HepG2 (cell line): Measurements from ENCODE around the gene CKMT2.

ENCODE experiments used
- CHCHD3 ChIP-seq: sonication (generic); formaldehyde crosslinking; IDR thresholded peaks from 2 replicates; pipeline ENCODE4 v1.8.0; 2022; ENCODE audit warnings: mild to moderate bottlenecking, missing genetic modification reagents, moderate library complexity
- CREB1 ChIP-seq, 2 experiments: fragments of 450-650 bp in 1 of 2; IDR thresholded peaks; 2 replicates each; pipeline ENCODE4 v1.6.1; 2016 to 2017; ENCODE audit warnings: control low read depth in 1 of 2, mild to moderate bottlenecking in 1 of 2, missing compliant biosample characterization in 1 of 2, missing genetic modification characterization in 1 of 2
- CTCF ChIP-seq: sonication (generic); formaldehyde crosslinking; IDR thresholded peaks from 2 replicates; pipeline ENCODE4 v1.5.0; 2020; ENCODE audit warnings: mild to moderate bottlenecking, missing genetic modification reagents, moderate library complexity
- EZH2 ChIP-seq: conservative IDR thresholded peaks from 2 replicates; pipeline ENCODE4 v1.6.1; 2012; ENCODE audit warnings: mild to moderate bottlenecking, low read depth, low read length, moderate library complexity
- KAT2B ChIP-seq: fragments of 150-350 bp; IDR thresholded peaks from 2 replicates; pipeline ENCODE4 v1.6.1; 2014; ENCODE audit warnings: low read depth, low read length, borderline replicate concordance
- MYNN ChIP-seq: sonication (generic); formaldehyde crosslinking; IDR thresholded peaks from 2 replicates; pipeline ENCODE4 v1.4.0; 2020; ENCODE audit warnings: mild to moderate bottlenecking, low read depth, missing genetic modification reagents
- NFE2L1 ChIP-seq: sonication (generic); formaldehyde crosslinking; IDR thresholded peaks from 2 replicates; pipeline ENCODE4 v1.4.0; 2020; ENCODE audit warnings: missing genetic modification reagents, mild to moderate bottlenecking, borderline replicate concordance
- U2AF1 ChIP-seq: fragments of 200-400 bp; formaldehyde crosslinking; optimal IDR thresholded peaks from 2 replicates; pipeline ENCODE3; 2017; ENCODE audit warnings: mild to moderate bottlenecking, low read depth, low read length
- ZNF138 ChIP-seq: sonication (generic); formaldehyde crosslinking; IDR thresholded peaks from 2 replicates; pipeline ENCODE4 v1.5.0; 2020; ENCODE audit warnings: mild to moderate bottlenecking, low read depth, missing genetic modification reagents
- TF ChIP-seq, protein P1 (sequence below): IDR thresholded peaks from 2 replicates; pipeline ENCODE4 v1.6.1; 2016

DNA sequence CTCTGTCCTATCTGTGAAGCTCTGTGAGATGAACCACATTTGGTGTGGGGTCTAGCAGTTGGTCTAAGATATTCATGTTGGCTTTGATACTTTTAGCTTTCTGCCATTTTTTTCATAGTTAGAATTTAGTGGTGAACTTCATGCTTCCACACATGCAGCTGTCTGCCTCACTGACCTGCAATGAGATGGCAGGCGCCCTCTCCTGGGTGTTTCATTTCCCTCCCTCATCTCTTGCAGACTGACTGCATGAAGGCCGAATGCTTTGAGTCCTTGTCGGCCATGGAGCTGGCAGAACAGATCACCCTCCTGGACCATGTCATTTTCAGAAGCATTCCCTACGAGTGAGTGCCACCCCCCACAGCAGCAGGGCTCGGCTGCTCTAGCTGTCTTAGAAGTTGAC is 26.1 kb upstream of the CKMT2 start:
- TF ChIP-seq CHCHD3 (CRISPR knock-in tag) (no peak), MYNN (no peak), EZH2 (no peak), U2AF1 (no peak), CREB1 (IDR thresholded peaks at IDR 0.05) (no peak), CREB1 (CRISPR knock-in tag; IDR thresholded peaks at IDR 0.05) (no peak), CTCF (CRISPR knock-in tag) (peak; percentile 32), NFE2L1 (CRISPR knock-in tag) (no peak), KAT2B (no peak), ZNF138 (CRISPR knock-in tag) (no peak)
- TF ChIP-seq, protein P1, sequence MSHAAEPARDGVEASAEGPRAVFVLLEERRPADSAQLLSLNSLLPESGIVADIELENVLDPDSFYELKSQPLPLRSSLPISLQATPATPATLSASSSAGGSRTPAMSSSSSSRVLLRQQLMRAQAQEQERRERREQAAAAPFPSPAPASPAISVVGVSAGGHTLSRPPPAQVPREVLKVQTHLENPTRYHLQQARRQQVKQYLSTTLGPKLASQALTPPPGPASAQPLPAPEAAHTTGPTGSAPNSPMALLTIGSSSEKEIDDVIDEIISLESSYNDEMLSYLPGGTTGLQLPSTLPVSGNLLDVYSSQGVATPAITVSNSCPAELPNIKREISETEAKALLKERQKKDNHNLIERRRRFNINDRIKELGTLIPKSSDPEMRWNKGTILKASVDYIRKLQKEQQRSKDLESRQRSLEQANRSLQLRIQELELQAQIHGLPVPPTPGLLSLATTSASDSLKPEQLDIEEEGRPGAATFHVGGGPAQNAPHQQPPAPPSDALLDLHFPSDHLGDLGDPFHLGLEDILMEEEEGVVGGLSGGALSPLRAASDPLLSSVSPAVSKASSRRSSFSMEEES (CRISPR knock-in tag), result no peak
